Measurements from ENCODE around the gene ZNF598. TPM values are rescaled to one million over a fixed set of nuclear protein-coding genes. Genes with fewer than 3 reads are reported as not detected.

The ZNF598 gene
- total and polyA plus RNA-seq, 2 donors from 2014 or later: 14.3 to 34.9 TPM

GRCh38 chr16:1985466-1986150, 24.0 kb downstream of the ZNF598 start:
- Histone ChIP-seq H3K4me1 (ENCODE audit: control insufficient read depth in 2 of 3, insufficient read depth in 2 of 3, low read depth in 1 of 3, low read length in 3 of 3) (peaks cover 0 to 22% (median 8%) of the 10 kb centered on the region in 3 donors), H3K27ac (ENCODE audit: low read depth in 2 of 2, low read length in 2 of 2) (no peak overlapping the region), H3K4me3 (ENCODE audit: low read length in 3 of 3) (no peak overlapping the region), H3K9me3 (ENCODE audit: control insufficient read depth in 2 of 3, insufficient read depth in 1 of 3, low read length in 3 of 3) (no peaks in the 10 kb centered on the region), H3K36me3 (ENCODE audit: control insufficient read depth in 2 of 3, insufficient read depth in 3 of 3, low read length in 3 of 3) (peaks cover 0 to 12% (median 8%) of the 10 kb centered on the region in 3 donors), H3K9ac (ENCODE audit: low read length in 3 of 3) (peak overlapping the region in 1 of 3 donors; percentile 67), H3K27me3 (ENCODE audit: control insufficient read depth, insufficient read depth, low read length) (peaks cover 38% of the 10 kb centered on the region)
- intact Hi-C loops (cut with DNase I): no loop called here
- no peak for FAIRE-seq
- no peak for TF ChIP-seq CTCF (IDR thresholded peaks at IDR 0.05; ENCODE audit: borderline replicate concordance, extremely low read depth, insufficient read depth)
- no peak for DNase-seq

GRCh38 chr16:1984347-1985225, 25.0 kb downstream of the ZNF598 start:
- peak overlapping the region in 2 of 3 donors; percentile 8 to 67 for H3K9ac ChIP-seq (ENCODE audit: low read length in 3 of 3)
- peaks cover 0 to 12% (median 8%) of the 10 kb centered on the region in 3 donors for H3K36me3 ChIP-seq (ENCODE audit: control insufficient read depth in 2 of 3, insufficient read depth in 3 of 3, low read length in 3 of 3)
- no peak for FAIRE-seq
- peak overlapping the region; percentile 1 to 67 (median 56) for H3K4me3 ChIP-seq (ENCODE audit: low read length in 3 of 3)
- DNase-seq: peak in 3 of 5 donors; percentile 29 to 84 (median 45)
- peaks cover 0 to 21% (median 8%) of the 10 kb centered on the region in 3 donors for H3K4me1 ChIP-seq (ENCODE audit: control insufficient read depth in 2 of 3, insufficient read depth in 2 of 3, low read depth in 1 of 3, low read length in 3 of 3)
- peak overlapping the region in 1 of 2 donors; percentile 51 for H3K27ac ChIP-seq (ENCODE audit: low read depth in 2 of 2, low read length in 2 of 2)
- peaks cover 43% of the 10 kb centered on the region for H3K27me3 ChIP-seq (ENCODE audit: control insufficient read depth, insufficient read depth, low read length)
- no peak for TF ChIP-seq CTCF (IDR thresholded peaks at IDR 0.05; ENCODE audit: borderline replicate concordance, extremely low read depth, insufficient read depth)
- no peaks in the 10 kb centered on the region for H3K9me3 ChIP-seq (ENCODE audit: control insufficient read depth in 2 of 3, insufficient read depth in 1 of 3, low read length in 3 of 3)
- intact Hi-C loops (cut with DNase I): no loop called here

- peak within 1 kb of the TSS; percentile 49 to 67 (median 56) for H3K4me3 ChIP-seq (ENCODE audit: low read length in 3 of 3)
- H3K27me3 ChIP-seq (ENCODE audit: control insufficient read depth, insufficient read depth, low read length): peaks cover 37% of the 10 kb centered on the region
- TF ChIP-seq CTCF (IDR thresholded peaks at IDR 0.05; ENCODE audit: borderline replicate concordance, extremely low read depth, insufficient read depth): peak; percentile 26
- peaks cover 0 to 21% (median 8%) of the 10 kb centered on the region in 3 donors for H3K4me1 ChIP-seq (ENCODE audit: control insufficient read depth in 2 of 3, insufficient read depth in 2 of 3, low read depth in 1 of 3, low read length in 3 of 3)
- peak within 1 kb of the TSS in 2 of 3 donors; percentile 8 to 67 for H3K9ac ChIP-seq (ENCODE audit: low read length in 3 of 3)
- intact Hi-C loops (cut with DNase I): no loop called here
- peak; percentile 92 to 97 (median 96) for DNase-seq
- H3K9me3 ChIP-seq (ENCODE audit: control insufficient read depth in 2 of 3, insufficient read depth in 1 of 3, low read length in 3 of 3): no peaks in the 10 kb centered on the region
- peaks cover 0 to 12% (median 8%) of the 10 kb centered on the region in 3 donors for H3K36me3 ChIP-seq (ENCODE audit: control insufficient read depth in 2 of 3, insufficient read depth in 3 of 3, low read length in 3 of 3)
- H3K27ac ChIP-seq (ENCODE audit: low read depth in 2 of 2, low read length in 2 of 2): peak within 1 kb of the TSS; percentile 34 to 51
- no peak for FAIRE-seq
These were observed 25.9 kb downstream of the ZNF598 start, which contains the start of gene GFER for GRCh38 chr16:1983544-1984346. TSS of gene GFER (plus strand) at chr16:1984193. CDS start at chr16:1984219, 26 bp downstream.

Measured in kidney (tissue), 14 donors.